Lung (tissue), 12 donors: ENCODE measurements around the gene SLC23A3. TPM values are rescaled to one million over a fixed set of nuclear protein-coding genes. Genes with fewer than 3 reads are reported as not detected.

ENCODE experiments used
- ATAC-seq: fragments of 200-7000 bp; cut with Tn5 transposase; one replicate; pipeline ENCODE4 v1.9.1; 2020; ENCODE audit warnings: moderate number of reproducible peaks; ENCODE audit not compliant: insufficient read depth, low FRiP score
- DNase-seq, 3 donors: peaks; one replicate each; pipeline ENCODE4 v3.0.0-alpha.2; 2013 to 2017
- H3K27ac ChIP-seq, 2 donors: one replicate each; pipeline ENCODE4 v1.5.1; 2013; ENCODE audit warnings: mild to moderate bottlenecking in 2 of 2, moderate library complexity in 2 of 2, control low read depth in 1 of 2, inconsistent platforms in 1 of 2, low read depth in 1 of 2, low read length in 1 of 2
- H3K27me3 ChIP-seq, 3 donors: one replicate each; pipeline ENCODE4 v1.5.1; 2013; ENCODE audit warnings: low read length in 2 of 3; ENCODE audit not compliant: control insufficient read depth in 3 of 3, insufficient read depth in 3 of 3
- H3K36me3 ChIP-seq, 4 donors: one replicate each; pipeline ENCODE4 v1.5.1; 2013; ENCODE audit warnings: low read length in 4 of 4, mild to moderate bottlenecking in 1 of 4, moderate library complexity in 1 of 4; ENCODE audit not compliant: control insufficient read depth in 4 of 4, insufficient read depth in 4 of 4
- H3K4me1 ChIP-seq, 5 donors: one replicate each; pipeline ENCODE4 v1.5.1; 2013; ENCODE audit warnings: low read length in 5 of 5, mild to moderate bottlenecking in 2 of 5, moderate library complexity in 1 of 5; ENCODE audit not compliant: control insufficient read depth in 5 of 5, insufficient read depth in 5 of 5
- H3K4me3 ChIP-seq: one replicate; pipeline ENCODE4 v1.5.1; 2013; ENCODE audit warnings: mild to moderate bottlenecking, control low read depth, moderate library complexity
- H3K9ac ChIP-seq, 2 donors: one replicate each; pipeline ENCODE4 v1.5.1; 2013; ENCODE audit warnings: low read length in 2 of 2, control low read depth in 1 of 2; ENCODE audit not compliant: insufficient read depth in 1 of 2
- H3K9me3 ChIP-seq, 4 donors: one replicate each; pipeline ENCODE4 v1.5.1; 2013; ENCODE audit warnings: low read length in 3 of 4, mild to moderate bottlenecking in 1 of 4, moderate library complexity in 1 of 4; ENCODE audit not compliant: control insufficient read depth in 4 of 4, insufficient read depth in 3 of 4
- CTCF ChIP-seq: IDR thresholded peaks from 2 replicates; pipeline ENCODE4 v1.5.1; 2012; ENCODE audit warnings: mild to moderate bottlenecking; ENCODE audit errors: control extremely low read depth, extremely low read depth
- WGBS, 2 donors: extraction: QIAGEN DNeasy Blood & Tissue Kit; methylation state at CpG; one replicate each; pipeline ENCODE4 v1.1.7; 2013; 5-methylcytosine and 5-hydroxymethylcytosine counted together
- polyA plus RNA-seq, 2 donors: library from polyadenylated mRNA; stranded (reverse); fragments of 200-250 nt; gene quantifications; one replicate each; pipeline ENCODE4 v1.2.1, GENCODE V29; 2013
- total RNA-seq, 2 donors: library from RNA; depleted of rRNA in 1 of 2; stranded (reverse); fragments of >200 nt in 1 of 2; gene quantifications; one replicate each; pipeline ENCODE4 v1.2.1, GENCODE V29; 2014 to 2021
- donor health status: control.
- donor health status: control.
- donor health status: Bipolar disorder and iron deficiency.
- donor health status: healthy.
- donor health status: DM: yes; HTN: yes; CAD: no.

Gene SLC23A3
- total and polyA plus RNA-seq, 4 donors, result 0.80 to 2.5 (median 1.9) TPM

- Histone ChIP-seq H3K4me1 (peaks cover 0 to 3% (median 0%) of the 10 kb centered on the region in 5 donors), H3K4me3 (no peak overlapping the region), H3K27ac (no peak overlapping the region), H3K9ac (no peak overlapping the region), H3K9me3 (no peaks in the 10 kb centered on the region), H3K27me3 (no peaks in the 10 kb centered on the region), H3K36me3 (no peaks in the 10 kb centered on the region)
- 50 to 79% methylated on average over 4 of the region's 4 CpGs for WGBS, 2 donors
- no peak for TF ChIP-seq CTCF
- ATAC-seq (no peak), DNase-seq (no peak)
Observed at GRCh38 chr2:219133976-219134375, 35.9 kb downstream of the SLC23A3 start.

DNA sequence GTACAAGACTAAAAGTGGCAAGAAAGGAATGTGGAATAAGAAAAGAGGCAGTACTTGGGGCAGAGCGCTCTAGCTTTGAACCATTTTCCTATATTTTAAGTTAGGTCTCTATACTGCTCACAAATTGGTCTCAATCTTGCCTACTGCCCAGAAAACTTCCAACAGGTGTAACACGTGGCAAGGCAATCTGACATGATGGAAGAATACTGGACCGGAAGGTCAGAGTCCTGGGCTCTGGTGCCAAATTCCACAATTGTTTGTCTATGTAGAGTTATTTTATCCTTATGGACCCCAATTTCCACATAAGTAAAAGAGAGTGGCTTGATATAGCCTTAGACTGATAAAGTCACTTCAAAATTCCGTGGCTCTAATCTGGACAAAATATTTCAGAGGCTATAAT, 38.1 kb downstream of the SLC23A3 start:
- Histone ChIP-seq H3K9ac (no peak overlapping the region), H3K4me3 (no peak overlapping the region), H3K9me3 (no peaks in the 10 kb centered on the region), H3K27me3 (no peaks in the 10 kb centered on the region), H3K4me1 (peaks cover 0 to 7% (median 0%) of the 10 kb centered on the region in 5 donors), H3K36me3 (no peaks in the 10 kb centered on the region), H3K27ac (no peak overlapping the region)
- DNase-seq, result no peak
- no peak for TF ChIP-seq CTCF
- ATAC-seq, result no peak
- WGBS, 2 donors, result 70 to 85% methylated on average over 4 of the region's 4 CpGs

DNA sequence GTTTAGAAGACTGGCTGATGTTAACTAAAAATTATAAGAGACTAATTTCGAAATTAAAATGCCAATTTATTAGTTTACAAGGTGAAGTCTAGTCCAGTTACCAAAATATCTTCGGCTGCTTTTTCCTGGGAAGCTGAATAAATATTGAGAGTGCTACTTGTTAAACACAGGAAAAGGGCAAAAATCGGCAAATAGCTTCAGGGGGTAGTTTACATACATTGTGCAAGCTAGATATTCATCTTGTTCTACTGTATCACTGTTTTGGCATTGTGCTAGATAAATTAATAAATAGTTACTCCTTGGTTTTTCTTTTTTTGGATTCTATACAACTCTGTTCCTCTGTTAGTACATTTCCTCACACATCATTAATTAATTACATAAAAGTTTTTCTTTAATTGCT, 38.5 kb downstream of the SLC23A3 start:
- Histone ChIP-seq H3K4me3 (no peak overlapping the region), H3K36me3 (peaks cover 0 to 2% (median 0%) of the 10 kb centered on the region in 4 donors)
- WGBS, 2 donors, result 50 to 77% methylated on average over 3 of the region's 3 CpGs

More for the DNA sequence above, 38.5 kb downstream of the SLC23A3 start:
- Histone ChIP-seq H3K27me3 (no peaks in the 10 kb centered on the region), H3K9me3 (no peaks in the 10 kb centered on the region), H3K9ac (no peak overlapping the region), H3K27ac (no peak overlapping the region), H3K4me1 (peaks cover 0 to 7% (median 0%) of the 10 kb centered on the region in 5 donors)
- DNase-seq (no peak), ATAC-seq (no peak)
- no peak for TF ChIP-seq CTCF
